HT-29 (cell line): Measurements from ENCODE around the gene TWIST2. TPM values are rescaled to one million over a fixed set of nuclear protein-coding genes. Genes with fewer than 3 reads are reported as not detected.

Source experiments
- DNase-seq: peaks from one replicate; pipeline ENCODE4 v3.0.0-alpha.2; 2015; ENCODE audit warnings: low spot score
- total RNA-seq: library from RNA; depleted of rRNA; stranded (reverse); fragments of >200 nt; shearing (Covaris generic); gene quantifications from 2 replicates; pipeline ENCODE4 v1.2.3, GENCODE V29; 2014

TWIST2 gene
- total RNA-seq, 1 experiment from 2014 or later, result not detected

GRCh38 chr2:238916875-238917590 is 69.1 kb downstream of the TWIST2 start:
- DNase-seq, result no peak

GRCh38 chr2:238919307-238919706 is 71.4 kb downstream of the TWIST2 start:
- no peak for DNase-seq

- no peak for DNase-seq
Measured at GRCh38 chr2:238920053-238920452, 72.2 kb downstream of the TWIST2 start.

- no peak for DNase-seq
Measured at GRCh38 chr2:238920601-238921001, 72.7 kb downstream of the TWIST2 start.

GRCh38 chr2:238921259-238921658 is 73.4 kb downstream of the TWIST2 start:
- no peak for DNase-seq

GRCh38 chr2:238921681-238922319 is 73.9 kb downstream of the TWIST2 start:
- DNase-seq, result no peak

- no peak for DNase-seq
Measured at GRCh38 chr2:238922435-238922834, 74.5 kb downstream of the TWIST2 start.

GRCh38 chr2:238924032-238924431 is 76.1 kb downstream of the TWIST2 start:
- DNase-seq, result no peak

GRCh38 chr2:238924796-238925195 is 76.9 kb downstream of the TWIST2 start:
- DNase-seq, result no peak

- DNase-seq, result no peak
Measured at GRCh38 chr2:238925281-238925680, 77.4 kb downstream of the TWIST2 start.

- no peak for DNase-seq
Measured at GRCh38 chr2:238925816-238926521, 78.1 kb downstream of the TWIST2 start.

- DNase-seq, result no peak
Measured at GRCh38 chr2:238926761-238927611, 79.1 kb downstream of the TWIST2 start.

GRCh38 chr2:238927746-238928519 is 80.0 kb downstream of the TWIST2 start:
- no peak for DNase-seq

- DNase-seq, result no peak
Measured at GRCh38 chr2:238928520-238929241, 80.8 kb downstream of the TWIST2 start.

GRCh38 chr2:238929242-238930081 is 81.6 kb downstream of the TWIST2 start:
- no peak for DNase-seq

- no peak for DNase-seq
Measured at GRCh38 chr2:238930216-238930615, 82.3 kb downstream of the TWIST2 start.

- DNase-seq, result no peak
Measured at GRCh38 chr2:238936162-238937052, 88.5 kb downstream of the TWIST2 start.

GRCh38 chr2:238938003-238938400 is 90.1 kb downstream of the TWIST2 start:
- DNase-seq, result no peak
